GM23338 (cell line): ENCODE results near the gene PAFAH2.

Experiments
- CREB1 ChIP-seq: fragments of 250-450 bp; sonication (Bioruptor Pico); IDR thresholded peaks from 2 replicates; pipeline ENCODE4 v1.5.0; 2020; ENCODE audit warnings: low read depth, mild to moderate bottlenecking, moderate library complexity
- CTCF ChIP-seq, 2 experiments: fragments of 200-600 bp in 1 of 2; sonication (generic) in 1 of 2; conservative IDR thresholded peaks; 2 replicates each; pipeline versions ENCODE4 v1.5.1 to v1.6.1; 2016 to 2017; ENCODE audit warnings: antibody characterized with exemption in 2 of 2, low read depth in 2 of 2, mild to moderate bottlenecking in 2 of 2, moderate library complexity in 1 of 2
- EZH2 ChIP-seq: fragments of 200-600 bp; sonication (generic); IDR thresholded peaks from one replicate; pipeline ENCODE4 v1.8.0; 2017; ENCODE audit warnings: antibody characterized with exemption, mild to moderate bottlenecking, low read depth; ENCODE audit not compliant: unreplicated experiment
- POLR2AphosphoS5 ChIP-seq: IDR thresholded peaks from 2 replicates; pipeline ENCODE4 v1.6.1; 2016; ENCODE audit warnings: antibody characterized with exemption, low read depth
- ZNF114 ChIP-seq: fragments of 250-450 bp; sonication (Bioruptor Pico); IDR thresholded peaks from 2 replicates; pipeline ENCODE4 v1.5.0; 2020; ENCODE audit warnings: mild to moderate bottlenecking, moderate library complexity

- TF ChIP-seq EZH2 (no peak), CREB1 (CRISPR knock-in tag) (no peak), CTCF (conservative IDR thresholded peaks at IDR 0.05; ENCODE audit: low read depth in 2 of 2) (no peak), POLR2AphosphoS5 (no peak), ZNF114 (CRISPR knock-in tag) (no peak)
Observed at GRCh38 chr1:25973610-25974321, 24.1 kb downstream of the PAFAH2 start.
